HG03457 (cell line): Measurements from ENCODE around the gene INTS4.
"Not testable (repeated sequence)": the region's sequence is repeated elsewhere in the genome, so short reads cannot be mapped to it uniquely, and the experiment has no call there.

Experiments used
- ATAC-seq: cut with Tn5 transposase; IDR thresholded peaks from one replicate; pipeline ENCODE4 v1.9.1; 2021; ENCODE audit warnings: moderate number of reproducible peaks; ENCODE audit not compliant: unreplicated experiment

The INTS4 gene

DNA sequence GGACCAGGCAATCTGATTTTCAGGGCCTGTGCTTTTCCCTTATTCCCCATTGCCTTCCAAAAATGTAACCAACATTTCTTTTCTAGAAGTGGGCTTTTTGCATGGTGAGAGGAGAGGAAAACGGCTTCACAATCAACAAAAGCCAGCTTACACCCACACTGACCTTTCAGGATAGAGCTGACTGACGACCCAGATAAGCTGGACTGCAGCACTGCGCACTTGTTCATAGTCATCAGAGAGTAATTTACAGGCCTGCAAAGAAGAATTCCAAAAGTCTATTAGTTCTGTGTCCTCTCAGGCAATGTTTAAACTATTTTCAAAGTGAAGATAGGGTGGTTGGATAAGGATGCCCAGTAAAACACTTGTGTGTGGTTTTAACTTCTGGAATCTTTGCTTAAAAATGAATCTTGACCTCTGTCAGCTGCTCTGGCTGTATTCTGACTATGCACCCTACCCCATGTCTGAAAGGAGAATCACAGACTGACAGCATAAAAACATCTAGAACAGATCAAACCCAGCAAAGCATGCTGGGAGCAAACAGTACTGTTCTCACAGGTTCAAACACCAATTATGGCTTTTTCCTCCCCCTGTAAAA, 35.8 kb downstream of the INTS4 start:
- not testable (repeated sequence) for ATAC-seq

DNA sequence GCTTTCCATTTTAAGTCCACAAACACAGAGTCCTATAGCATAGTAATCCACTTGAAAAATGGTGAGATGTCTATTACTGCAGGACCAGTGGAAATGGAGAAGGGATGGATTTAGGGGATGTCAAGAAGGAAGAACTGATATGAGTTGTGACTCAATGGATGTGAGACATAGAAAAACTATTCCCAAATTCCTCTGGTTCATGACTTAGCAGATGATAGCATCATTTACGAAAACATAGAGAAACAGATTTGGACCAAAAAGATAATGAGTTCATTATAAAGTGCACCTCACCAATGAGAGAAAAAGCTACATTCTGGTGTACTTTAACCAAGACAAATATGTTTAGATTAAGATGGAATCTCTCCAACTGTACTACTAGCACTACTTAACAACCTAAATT, 51.2 kb downstream of the INTS4 start:
- not testable (repeated sequence) for ATAC-seq

DNA sequence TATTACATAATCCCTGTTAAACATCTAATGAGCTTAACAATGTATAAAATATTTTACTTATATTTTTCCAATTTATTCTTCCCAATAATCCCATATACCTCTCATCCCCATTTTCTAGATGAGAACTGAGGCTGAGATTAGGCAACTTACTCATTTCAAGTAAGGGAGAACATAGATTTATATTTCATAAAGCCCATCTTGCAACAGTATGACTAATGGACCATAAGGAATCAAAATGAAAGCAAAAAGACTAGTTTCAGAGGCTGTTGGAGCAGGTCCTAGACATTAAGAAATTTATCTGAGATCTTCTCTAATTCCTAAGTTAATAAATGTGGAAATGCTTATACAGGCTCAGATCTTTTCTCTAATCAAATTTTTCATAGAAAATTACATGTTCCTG, 52.0 kb downstream of the INTS4 start:
- not testable (repeated sequence) for ATAC-seq

DNA sequence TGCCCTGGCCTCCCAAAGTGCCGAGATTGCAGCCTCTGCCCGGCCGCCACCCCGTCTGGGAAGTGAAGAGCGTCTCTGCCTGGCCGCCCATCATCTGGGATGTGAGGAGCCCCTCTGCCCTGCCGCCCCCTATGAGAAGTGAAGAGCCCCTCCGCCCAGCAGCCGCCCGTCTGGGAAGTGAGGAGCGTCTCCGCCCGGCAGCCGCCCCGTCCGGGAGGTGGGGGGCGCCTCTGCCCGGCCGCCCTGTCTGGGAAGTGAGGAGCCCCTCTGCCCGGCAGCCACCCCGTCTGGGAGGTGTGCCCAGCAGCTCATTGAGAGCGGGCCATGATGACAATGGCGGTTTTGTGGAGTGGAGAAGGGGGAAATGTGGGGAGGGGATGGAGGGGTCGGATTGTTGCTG, 60.9 kb downstream of the INTS4 start:
- ATAC-seq = not testable (repeated sequence)

DNA sequence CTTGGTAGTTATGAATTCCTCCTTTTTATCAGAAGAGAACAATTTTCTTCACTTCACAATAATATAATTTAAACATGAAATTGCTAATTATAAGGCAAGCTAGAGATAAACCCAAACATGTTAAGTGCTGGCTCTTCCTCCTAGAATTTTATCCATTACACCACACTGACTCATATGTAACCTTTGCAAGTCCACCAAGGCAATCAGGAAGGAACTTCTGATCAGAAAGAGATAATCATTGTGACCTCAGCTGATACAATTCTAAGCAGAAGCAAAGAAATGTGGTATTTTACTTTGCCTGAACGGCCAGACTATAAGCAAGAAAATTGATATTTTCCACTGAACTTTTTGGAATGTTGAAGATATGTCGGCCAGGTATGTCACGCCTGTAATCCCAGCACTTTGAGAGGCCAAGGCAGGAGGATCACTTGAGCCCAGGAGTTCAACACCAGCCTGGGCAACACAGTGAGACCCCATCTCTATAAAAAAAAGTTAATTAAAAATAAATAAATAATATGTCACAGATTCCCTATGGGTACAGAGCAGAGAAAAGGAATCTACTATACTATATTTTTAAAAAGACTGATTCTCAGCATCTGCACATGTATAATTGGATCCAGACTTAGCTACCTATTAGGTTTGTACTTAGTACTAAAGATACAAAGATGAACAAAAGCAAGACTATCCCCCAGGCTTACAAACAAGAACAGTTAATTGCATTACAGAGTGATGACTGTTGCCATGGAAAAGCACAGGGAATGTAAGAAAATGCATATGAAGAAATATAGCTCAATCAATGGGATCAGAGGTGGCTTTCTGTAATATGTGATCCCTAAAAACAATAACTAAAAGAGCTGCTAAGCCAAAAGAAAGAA, 63.9 kb downstream of the INTS4 start:
- not testable (repeated sequence) for ATAC-seq

DNA sequence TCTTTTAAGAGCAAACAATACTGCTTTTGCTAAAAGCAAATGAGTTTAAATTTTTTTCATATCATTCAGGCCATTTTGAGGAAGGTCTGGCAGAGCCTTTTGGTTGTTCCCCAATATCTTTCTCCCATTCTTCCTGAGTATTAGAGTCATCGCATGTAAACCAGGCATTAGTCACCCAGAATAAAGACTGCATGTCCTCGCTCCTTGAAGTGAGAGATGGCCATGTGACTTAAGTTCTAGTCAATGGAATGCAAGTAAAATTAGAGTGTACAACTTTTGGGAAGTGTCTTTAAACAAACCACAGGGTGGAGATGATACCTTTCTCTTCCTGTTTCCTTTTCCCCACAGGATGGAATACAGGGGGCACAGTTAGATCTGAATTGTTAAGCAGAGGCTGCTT, 76.8 kb downstream of the INTS4 start:
- ATAC-seq = not testable (repeated sequence)

DNA sequence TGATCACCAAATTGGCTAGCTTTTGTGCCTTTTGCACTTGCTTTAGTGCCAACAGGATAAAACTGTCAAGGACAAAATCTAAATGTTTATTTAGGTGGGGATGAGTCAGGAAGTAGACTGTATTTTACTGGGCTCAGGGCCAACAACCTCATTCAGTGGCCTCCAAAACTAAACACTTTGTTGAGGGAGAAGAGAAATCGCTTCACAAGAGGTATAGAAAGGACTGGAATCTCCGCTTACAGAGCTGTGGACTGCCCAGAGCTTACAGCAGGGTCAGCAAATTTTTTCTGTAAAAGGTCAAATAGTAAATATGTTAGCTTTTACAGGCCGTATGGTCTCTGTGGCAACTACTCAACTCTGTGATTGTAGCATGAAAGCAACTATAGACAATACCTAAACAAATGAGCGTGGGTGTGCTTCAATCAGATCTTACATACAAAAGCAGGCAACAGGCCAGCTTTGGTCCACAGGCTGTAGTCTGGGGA, 80.1 kb downstream of the INTS4 start:
- not testable (repeated sequence) for ATAC-seq

DNA sequence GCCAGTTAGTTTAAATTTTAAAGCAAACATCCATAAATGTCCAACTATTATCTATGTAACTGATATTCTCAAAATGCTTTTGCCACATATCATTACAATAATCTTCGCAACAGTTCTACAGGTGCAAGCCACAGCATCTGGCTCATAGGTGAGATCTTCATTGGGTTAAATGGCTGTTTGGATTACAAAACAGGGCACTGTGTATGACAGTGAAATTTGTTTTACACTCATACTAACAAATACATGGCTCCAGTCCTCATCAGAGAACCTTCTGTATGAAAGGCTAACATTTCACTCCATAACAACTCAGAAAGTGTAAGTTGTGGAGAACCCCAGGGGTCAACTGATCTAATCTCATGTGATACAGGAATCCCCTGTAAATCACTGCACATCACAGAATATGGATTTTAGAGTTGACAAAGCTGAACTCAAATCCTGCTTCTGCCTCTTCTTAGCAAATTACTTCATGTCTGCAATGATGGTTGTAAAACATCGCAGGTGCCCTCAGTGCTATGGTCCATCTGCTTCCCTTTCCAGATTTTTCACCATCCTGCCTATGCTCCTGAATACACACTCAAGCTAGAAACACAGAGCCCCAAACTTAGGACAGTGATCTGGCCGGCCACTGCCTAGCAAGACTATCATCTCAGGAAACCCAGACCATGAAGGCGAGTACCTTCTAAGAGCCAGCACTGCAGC, 80.7 kb downstream of the INTS4 start:
- not testable (repeated sequence) for ATAC-seq

DNA sequence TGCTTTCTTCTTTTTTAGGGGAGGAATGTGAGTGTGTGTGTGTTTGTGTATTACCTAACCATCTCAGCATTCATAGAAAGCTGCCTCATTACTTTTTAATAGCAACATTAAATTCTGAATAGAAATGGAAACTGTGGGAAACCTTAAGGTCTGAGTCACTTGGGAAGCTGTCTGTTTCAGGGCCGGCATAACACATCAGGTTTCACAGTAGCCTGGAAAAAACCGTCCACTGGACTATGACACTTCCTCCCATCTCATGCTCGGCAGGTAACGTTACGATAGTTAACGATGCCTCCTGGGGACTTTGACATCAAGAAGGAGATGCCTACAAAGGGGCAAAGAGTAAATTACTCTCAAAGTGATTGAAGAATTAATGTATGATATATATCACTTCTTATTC, 83.6 kb downstream of the INTS4 start:
- ATAC-seq = not testable (repeated sequence)

DNA sequence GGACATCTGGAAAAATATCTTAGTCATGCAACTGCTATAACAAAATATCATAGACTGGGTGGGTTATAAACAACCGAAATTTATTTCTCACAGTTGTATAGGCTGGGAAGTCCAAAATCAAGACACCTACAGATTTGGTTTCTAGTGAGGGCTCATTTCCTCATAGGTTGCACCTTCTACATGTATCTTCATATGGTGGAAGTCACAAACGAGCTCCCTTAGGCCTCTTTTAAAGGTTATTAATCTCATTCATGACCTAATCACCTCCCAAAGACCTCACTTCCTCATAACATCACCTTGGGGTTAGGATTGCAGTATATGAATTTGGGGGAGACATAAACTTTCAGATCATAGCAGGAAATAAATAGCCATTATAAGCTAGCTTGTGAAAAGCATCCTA, 85.2 kb downstream of the INTS4 start:
- no peak for ATAC-seq

DNA sequence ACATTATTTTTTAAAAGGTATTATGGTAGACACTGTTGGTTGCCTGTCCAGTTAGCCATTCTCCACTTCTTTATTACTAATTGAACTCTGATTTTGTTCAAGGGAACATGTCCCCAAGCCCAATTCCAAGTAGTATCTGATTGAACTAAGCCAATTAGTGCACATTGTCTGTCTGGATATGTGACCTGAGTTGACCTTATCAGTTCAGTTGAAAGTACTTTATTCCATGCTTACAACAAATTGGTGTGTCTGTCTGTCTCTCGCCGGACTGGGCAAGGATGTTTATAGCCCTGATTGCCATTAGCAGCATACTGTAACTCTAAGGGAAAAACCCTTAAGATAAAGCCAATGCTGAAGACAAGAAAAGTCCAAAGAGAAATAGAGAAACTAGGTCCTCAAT, 85.6 kb downstream of the INTS4 start:
- no peak for ATAC-seq

DNA sequence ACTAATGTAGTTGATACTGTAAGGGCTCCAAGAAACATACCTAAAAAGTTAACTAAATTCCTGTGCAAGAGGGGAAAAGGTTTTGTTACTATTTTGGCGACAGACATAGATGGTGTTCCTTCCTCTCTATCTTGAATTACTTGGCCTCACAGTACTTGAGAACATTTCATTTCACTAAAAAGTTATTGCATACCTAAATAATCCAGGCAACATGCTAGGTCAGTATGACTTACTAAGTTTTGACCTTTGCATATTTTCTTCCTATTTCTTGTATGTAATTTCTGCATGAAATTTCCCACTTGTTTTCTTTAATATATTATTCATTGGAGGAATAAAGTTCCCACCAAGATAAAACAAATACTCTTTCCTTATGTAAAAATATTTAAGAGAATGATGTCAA, 99.5 kb downstream of the INTS4 start:
- not testable (repeated sequence) for ATAC-seq

DNA sequence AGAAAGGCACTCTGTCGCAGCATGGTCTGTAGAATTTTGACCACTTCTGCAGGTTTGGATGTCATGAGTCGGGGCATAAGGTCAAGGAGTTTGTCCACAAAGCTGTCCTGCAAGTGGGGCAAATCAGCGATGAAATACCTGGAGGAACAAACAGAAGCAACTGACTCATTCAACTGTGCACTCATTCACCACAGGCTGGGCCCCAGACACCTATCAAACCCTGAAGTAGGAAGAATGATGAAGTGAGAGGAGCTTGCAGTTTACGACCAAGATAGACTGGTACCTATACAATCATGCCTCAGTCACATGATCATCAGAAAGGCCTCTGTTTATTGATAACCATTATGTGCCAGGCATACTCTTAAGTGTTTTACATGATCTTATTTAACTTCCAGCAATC, 102.8 kb downstream of the INTS4 start:
- not testable (repeated sequence) for ATAC-seq

DNA sequence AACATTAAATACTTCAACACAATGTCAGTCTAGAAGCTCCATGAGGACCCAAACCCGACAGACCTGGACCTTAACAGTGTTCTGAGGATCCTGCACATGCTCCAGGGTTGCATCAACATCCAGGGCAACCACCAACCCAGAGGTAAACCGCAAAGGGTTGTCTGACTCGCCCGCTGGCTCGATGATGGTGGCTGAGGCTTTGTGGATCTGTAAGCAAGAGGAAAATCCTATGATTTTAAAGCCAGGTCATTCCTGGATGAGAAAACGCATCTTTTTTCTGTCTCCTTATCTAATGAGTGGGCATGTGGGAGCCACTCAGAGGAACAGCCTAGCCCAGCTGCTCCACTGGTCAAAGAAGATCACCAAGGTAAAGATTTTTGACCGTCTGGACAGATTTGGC, 103.2 kb downstream of the INTS4 start:
- not testable (repeated sequence) for ATAC-seq

DNA sequence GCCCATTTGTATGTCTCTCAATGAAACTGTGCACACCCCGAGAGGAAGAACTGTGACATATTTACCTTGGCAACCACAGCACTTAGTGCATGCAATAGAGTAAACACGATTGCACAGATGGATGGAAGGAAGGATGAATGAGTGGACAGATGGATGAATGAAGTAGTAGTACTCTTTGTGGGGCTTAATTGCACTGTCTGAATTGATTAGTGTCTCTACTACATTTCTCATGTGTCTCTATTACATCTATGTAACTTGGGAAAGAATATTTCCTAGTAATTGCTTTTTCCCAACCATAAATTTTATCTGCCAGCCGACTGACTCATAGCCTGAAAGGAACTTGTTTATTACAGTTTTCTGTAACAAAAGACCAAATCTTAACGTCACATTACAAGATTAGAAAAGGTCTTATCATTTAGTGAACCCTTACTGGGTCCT, 103.8 kb downstream of the INTS4 start:
- ATAC-seq = not testable (repeated sequence)

DNA sequence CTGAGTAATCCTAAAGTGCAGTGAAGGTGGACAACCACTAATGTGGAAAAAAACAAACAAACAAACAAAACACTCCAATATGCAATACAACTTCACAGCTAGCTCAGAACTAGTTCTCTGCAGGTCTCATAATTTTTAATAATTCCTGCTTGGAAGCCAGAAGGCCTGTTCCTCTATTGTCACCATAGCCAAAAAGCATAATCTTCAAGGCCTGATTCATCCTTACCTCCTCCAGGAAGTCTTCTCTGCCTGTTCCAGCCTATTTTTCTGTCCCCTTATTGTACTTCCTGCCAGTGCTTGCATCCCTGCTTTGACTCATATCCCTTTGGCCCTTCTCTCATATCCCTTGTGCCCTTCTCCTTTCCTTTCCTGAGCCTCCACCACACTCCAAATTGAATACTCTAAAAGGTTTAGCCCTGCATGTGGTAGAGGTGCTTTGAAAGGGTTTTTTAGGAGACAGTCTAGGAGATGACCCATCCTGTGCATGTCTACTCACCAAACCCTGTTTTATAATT, 104.3 kb downstream of the INTS4 start:
- not testable (repeated sequence) for ATAC-seq

DNA sequence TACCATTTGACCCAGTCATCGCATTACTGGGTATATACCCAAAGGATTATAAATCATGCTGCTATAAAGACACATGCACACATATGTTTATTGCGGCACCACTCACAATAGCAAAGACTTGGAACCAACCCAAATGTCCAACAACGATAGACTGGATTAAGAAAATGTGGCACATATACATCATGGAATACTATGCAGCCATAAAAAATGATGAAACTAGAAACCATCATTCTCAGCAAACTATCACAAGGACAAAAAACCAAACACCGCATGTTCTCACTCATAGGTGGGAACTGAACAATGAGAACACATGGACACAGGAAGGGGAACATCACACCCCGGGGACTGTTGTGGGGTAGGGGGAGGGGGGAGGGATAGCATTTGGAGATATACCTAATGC, 105.4 kb downstream of the INTS4 start:
- ATAC-seq = not testable (repeated sequence)

DNA sequence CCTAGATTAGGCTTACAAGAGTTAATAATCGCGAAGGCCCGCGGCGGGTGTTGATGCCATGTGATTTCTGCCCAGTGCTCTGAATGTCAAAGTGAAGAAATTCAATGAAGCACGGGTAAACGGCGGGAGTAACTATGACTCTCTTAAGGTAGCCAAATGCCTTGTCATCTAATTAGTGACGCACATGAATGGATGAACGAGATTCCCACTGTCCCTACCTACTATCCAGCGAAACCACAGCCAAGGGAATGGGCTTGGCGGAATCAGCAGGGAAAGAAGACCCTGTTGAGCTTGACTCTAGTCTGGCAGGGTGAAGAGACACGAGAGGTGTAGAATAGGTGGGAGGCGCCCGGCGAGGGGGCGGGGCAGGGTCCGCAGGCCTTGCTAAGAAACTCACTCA, 108.1 kb downstream of the INTS4 start:
- no peak for ATAC-seq

DNA sequence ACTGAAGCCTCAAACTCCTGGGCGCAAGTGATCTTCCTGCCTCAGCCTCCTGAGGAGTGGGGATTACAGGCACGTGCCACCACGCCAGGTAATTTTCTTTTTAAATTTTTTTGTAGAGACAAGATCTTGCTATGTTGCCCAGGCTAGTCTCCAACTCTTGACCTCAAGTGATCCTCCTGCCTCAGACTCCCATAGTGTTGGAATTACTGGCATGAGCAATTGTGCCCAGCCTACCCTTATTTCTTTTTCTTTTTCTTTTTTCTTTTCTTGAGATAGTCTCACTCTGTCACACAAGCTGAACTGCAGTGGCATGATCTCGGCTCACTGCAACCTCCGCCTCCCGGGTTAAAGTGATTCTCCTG, 109.7 kb downstream of the INTS4 start:
- ATAC-seq = no peak

DNA sequence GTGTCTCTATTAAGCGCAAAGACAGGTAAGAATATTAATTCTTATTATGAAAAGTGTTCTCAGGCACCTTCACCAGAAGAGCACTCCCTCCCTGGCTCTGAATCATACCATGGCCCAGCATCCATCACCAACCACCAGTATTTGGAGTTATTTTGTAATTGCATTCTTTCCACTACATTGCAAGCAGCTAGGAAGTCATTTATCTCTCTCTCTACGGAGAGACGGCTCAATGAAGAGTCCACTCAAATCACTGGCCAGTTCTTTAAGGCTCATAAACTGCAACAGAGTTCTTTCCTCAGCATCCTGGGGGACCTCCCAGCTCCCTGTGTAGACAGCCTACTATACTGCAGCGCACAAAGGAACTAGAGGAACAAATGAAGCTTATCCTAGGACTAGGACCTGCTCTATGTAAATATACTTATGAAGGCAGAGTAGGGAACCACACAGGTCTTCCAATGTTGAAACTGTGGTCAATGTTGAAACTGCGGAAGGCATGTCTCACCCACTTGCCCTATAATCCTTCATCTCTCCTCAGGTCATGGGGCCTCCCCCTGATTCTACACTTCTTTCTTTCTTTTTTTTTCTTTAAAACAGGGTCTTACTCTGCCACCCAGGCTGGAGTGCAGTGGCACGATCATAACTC, 110.2 kb downstream of the INTS4 start:
- no peak for ATAC-seq

DNA sequence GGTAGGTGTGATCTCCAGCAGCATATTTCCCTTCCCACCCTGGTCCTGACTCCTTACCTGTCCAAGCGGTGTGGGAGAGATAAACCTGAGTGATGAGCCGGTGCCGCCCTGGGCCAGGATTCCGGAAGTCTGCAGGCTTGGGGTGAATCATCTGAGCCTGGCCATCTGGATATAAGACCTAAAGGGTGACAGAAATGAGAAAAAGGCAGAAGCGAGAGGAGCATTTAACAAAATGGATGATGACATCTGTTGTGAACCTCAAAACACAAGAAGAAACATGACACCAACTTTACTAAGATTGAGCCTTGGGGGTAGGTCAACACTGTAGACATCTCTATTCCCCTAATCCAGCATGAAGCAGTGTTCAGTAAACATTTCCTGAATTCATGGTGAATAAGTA, 110.7 kb downstream of the INTS4 start:
- no peak for ATAC-seq
